GM19193 (cell line): ENCODE measurements around the gene TNRC6A.

ENCODE experiments used
- POLR2A ChIP-seq: IDR thresholded peaks from 4 replicates; pipeline ENCODE4 v1.6.1; 2011; ENCODE audit not compliant: insufficient read depth, insufficient read length; ENCODE audit errors: extremely low read depth

TNRC6A gene

GRCh38 chr16:24729243-24729950, at the start of gene TNRC6A:
Gene TNRC6A, plus strand, starts transcription at chr16:24729651. Its CDS starts 191 bp downstream, at chr16:24729842.
- peak; percentile 76 for TF ChIP-seq POLR2A

GRCh38 chr16:24681793-24682192, 47.7 kb upstream of the TNRC6A start:
- no peak for TF ChIP-seq POLR2A

GRCh38 chr16:24683250-24683649, 46.2 kb upstream of the TNRC6A start:
- TF ChIP-seq POLR2A = no peak

- TF ChIP-seq POLR2A = no peak
Observed at GRCh38 chr16:24683847-24684493, 45.5 kb upstream of the TNRC6A start.

GRCh38 chr16:24685539-24686432, 43.7 kb upstream of the TNRC6A start:
- no peak for TF ChIP-seq POLR2A

- no peak for TF ChIP-seq POLR2A
Observed at GRCh38 chr16:24686678-24687077, 42.8 kb upstream of the TNRC6A start.

GRCh38 chr16:24688359-24688758, 41.1 kb upstream of the TNRC6A start:
- no peak for TF ChIP-seq POLR2A

GRCh38 chr16:24689128-24689527, 40.3 kb upstream of the TNRC6A start:
- TF ChIP-seq POLR2A = no peak

GRCh38 chr16:24692854-24693253, 36.6 kb upstream of the TNRC6A start:
- TF ChIP-seq POLR2A = no peak

- TF ChIP-seq POLR2A = no peak
Observed at GRCh38 chr16:24694931-24695330, 34.5 kb upstream of the TNRC6A start.

GRCh38 chr16:24696699-24697098, 32.8 kb upstream of the TNRC6A start:
- TF ChIP-seq POLR2A = no peak

GRCh38 chr16:24698308-24698707, 31.1 kb upstream of the TNRC6A start:
- no peak for TF ChIP-seq POLR2A

- TF ChIP-seq POLR2A = no peak
Observed at GRCh38 chr16:24699151-24699723, 30.2 kb upstream of the TNRC6A start.

- no peak for TF ChIP-seq POLR2A
Observed at GRCh38 chr16:24700549-24701392, 28.7 kb upstream of the TNRC6A start.
